ENCODE results near the gene ASPM. TPM values are rescaled to one million over a fixed set of nuclear protein-coding genes. Genes with fewer than 3 reads are reported as not detected.

ASPM gene
- total RNA-seq, 1 donor from 2014 or later, result 0.69 TPM

Other genes starting within 250 kb of the ASPM start
- not detected in 2 replicates for gene CFHR2, start 202.9 kb downstream of the ASPM start, total RNA-seq
- gene CFHR5, start 169.1 kb downstream of the ASPM start, total RNA-seq, result not detected in 2 replicates
- gene F13B, start 79.4 kb downstream of the ASPM start, total RNA-seq, result not detected in 2 replicates
- 7.6 and 9.3 TPM in 2 replicates for gene ZBTB41, start 54.6 kb upstream of the ASPM start, total RNA-seq
- not detected in 2 replicates for gene CRB1, start 121.6 kb upstream of the ASPM start, total RNA-seq